ACHN (cell line): ENCODE results near the gene TLR7.

Experiments used
- DNase-seq: peaks from one replicate; pipeline ENCODE4 v3.0.0-alpha.2; 2015
- in situ Hi-C: cut with HindIII; loops from 2 replicates; pipeline ENCODE4 v1.10.0; 2017; ENCODE audit warnings: low sequenced_read_pairs, low pct_ligation_motif_present, low pct_unique_long_range_greater_than_20kb

Gene TLR7

GRCh38 chrX:12866451-12867377 lies at the start of gene TLR7:
Gene TLR7, plus strand, starts transcription at chrX:12867072. Its CDS starts 507 bp downstream, at chrX:12867579.
- DNase-seq = no peak
- in situ Hi-C loops = no loop called here

GRCh38 chrX:12817528-12817927 lies 49.3 kb upstream of the TLR7 start:
- DNase-seq = no peak
- in situ Hi-C loops = no loop called here

DNA sequence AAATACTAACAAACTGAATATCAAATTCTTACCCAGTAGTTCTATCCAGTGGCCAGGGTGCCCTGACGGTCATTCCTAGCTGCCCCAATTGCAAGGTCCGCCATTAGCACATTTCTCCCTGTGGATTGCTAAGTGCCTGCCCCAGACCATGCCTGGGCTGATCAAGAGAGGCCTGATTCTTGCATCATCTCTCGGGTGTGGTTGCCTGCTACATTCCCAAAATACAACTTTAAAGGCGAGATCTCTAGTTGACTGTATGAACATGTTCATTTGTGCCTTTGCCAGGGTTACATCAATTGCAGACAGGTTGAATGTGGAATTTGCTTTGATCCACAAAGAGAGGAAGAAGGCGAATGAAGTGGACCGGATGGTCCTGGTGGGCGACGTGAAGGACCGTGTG lies 47.6 kb upstream of the TLR7 start:
- in situ Hi-C loops = no loop called here
- no peak for DNase-seq

GRCh38 chrX:12820737-12821136 lies 46.1 kb upstream of the TLR7 start:
- no peak for DNase-seq
- in situ Hi-C loops = no loop called here

- DNase-seq = no peak
- in situ Hi-C loops = no loop called here
These were observed 41.9 kb upstream of the TLR7 start for GRCh38 chrX:12824944-12825343.

- in situ Hi-C loops = no loop called here
- peak; percentile 2 for DNase-seq
These were observed 41.1 kb upstream of the TLR7 start for GRCh38 chrX:12825801-12826200.

- in situ Hi-C loops = no loop called here
These were observed 23.7 kb upstream of the TLR7 start for GRCh38 chrX:12843061-12843667.

GRCh38 chrX:12843668-12844279 lies 23.1 kb upstream of the TLR7 start:
- DNase-seq = no peak
- in situ Hi-C loops = no loop called here

More at GRCh38 chrX:12843061-12843667, 23.7 kb upstream of the TLR7 start:
- no peak for DNase-seq

DNA sequence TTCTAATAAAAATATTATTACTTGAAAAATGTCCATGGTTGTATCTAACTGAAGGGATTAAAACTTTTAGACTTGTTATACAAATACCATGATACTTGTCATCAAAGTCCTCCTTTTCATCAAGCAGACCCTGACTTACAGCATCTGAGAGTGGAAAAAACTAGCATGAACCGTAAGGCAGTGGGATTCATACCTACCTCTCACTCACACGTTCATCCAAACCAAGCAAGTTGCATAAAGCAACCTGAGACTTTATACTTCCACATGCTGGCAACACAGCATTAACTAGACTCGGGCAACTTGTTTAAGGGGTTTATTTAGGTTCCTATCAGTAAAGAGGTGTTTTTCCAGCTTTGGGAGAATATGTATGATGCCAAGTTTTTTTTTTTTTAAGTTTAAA lies 22.6 kb upstream of the TLR7 start:
- in situ Hi-C loops = no loop called here
- no peak for DNase-seq

DNA sequence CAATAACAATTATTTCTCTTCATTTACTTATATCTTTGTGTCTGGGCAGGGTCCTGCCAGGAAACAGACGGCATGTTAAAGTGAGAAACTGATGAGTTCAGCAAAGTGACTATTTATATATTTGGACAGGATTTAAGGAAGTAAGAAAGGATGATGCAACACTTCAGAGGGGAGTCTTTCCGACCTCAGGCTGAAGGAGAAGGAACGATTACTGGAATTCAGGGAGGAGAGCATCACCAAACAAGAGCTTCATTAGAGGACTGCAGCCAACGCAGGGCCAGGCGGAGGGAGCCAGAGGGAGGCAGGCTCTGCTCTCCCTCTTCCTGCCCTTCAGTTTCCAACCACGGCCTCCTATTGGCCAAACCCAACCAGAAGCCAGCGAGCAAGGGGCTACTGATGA lies 1.5 kb upstream of the TLR7 start:
- in situ Hi-C loops = no loop called here
- no peak for DNase-seq

DNA sequence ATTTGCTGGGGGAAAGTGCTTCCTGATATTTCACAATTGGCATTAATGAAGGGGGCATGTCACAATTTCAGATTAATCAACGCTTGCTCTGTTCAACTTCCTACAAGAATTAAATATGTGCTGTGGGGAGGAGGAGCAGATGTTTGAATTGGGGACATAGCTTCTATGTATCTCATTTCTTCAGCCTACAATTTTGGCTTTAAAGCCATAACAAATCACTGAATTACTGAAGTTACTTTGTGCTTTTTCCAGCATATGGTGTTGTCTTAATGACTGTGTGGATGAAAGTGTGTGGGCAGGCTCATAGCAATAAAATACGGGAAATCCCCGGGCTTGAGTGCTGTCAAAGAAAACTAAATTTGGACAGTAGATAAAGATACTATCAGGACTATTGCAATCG lies 813 bp downstream of the TLR7 start:
- in situ Hi-C loops = no loop called here
- no peak for DNase-seq

DNA sequence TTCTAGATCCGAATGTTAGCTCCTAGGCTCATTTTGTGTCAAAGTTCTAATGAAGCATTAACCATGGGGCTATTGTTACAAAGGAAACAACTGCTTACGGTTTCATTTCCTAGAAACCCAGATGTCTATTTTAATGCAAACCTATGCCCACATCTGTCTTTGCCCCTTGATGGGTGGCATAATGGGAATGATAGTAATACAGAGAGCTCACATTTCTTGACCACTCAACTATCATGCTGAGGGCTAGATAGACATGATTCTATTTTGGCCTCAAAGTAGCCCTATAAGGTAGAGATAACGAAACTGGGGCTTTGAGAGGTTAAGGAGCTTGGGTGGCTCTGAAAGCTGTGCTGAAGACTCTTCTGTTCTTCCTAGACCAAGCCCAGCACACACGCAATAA lies 1.9 kb downstream of the TLR7 start:
- no peak for DNase-seq
- in situ Hi-C loops = no loop called here

GRCh38 chrX:12871257-12871656 lies 4.4 kb downstream of the TLR7 start:
- DNase-seq = no peak
- in situ Hi-C loops = no loop called here

- no peak for DNase-seq
- in situ Hi-C loops = no loop called here
These were observed 5.9 kb downstream of the TLR7 start for GRCh38 chrX:12872741-12873140.

GRCh38 chrX:12874581-12874980 lies 7.7 kb downstream of the TLR7 start:
- no peak for DNase-seq
- in situ Hi-C loops = no loop called here

DNA sequence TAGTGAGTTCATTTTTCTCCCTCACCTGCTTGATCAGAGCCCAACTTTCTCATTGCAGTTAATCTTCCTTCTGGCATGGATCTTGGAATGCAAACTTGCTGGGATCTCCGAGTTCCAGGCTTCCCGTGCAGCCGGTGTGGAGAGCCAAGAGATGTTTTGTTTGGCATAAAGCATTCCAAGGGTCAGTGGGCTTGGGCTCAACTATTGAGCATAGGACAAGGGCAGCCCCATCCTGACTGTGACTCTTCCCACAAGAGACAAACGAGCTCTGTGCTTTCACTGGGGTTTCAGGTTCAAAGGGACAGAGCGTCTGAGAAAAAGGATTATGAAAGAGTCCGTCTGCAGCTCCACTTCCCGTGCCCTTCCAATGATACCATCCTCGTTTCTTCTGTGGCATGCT lies 10.5 kb downstream of the TLR7 start:
- in situ Hi-C loops = no loop called here
- DNase-seq = no peak

- in situ Hi-C loops = no loop called here
- DNase-seq = no peak
These were observed 11.7 kb downstream of the TLR7 start for GRCh38 chrX:12878536-12878935.

DNA sequence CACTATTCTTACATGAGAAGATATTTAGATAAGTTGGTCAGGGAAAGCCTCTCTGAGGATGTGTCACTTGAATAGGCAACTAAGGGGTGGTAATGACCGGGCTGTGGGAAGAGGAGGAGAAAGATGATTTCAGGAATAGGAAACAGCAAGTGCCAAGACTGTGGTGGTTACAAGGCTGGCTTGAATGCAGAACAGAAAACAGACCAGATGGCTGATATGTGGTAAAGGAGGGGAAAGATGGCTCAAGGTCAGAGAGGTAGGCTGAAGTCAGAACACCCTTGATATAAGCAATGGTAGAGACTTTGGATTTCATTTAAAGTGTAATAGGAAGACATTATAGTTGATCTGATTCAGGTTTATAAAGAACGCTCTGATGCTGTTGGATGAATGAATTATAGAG lies 15.0 kb downstream of the TLR7 start:
- DNase-seq = no peak
- in situ Hi-C loops = no loop called here

- in situ Hi-C loops = no loop called here
- no peak for DNase-seq
These were observed 18.6 kb downstream of the TLR7 start for GRCh38 chrX:12885508-12885907.

DNA sequence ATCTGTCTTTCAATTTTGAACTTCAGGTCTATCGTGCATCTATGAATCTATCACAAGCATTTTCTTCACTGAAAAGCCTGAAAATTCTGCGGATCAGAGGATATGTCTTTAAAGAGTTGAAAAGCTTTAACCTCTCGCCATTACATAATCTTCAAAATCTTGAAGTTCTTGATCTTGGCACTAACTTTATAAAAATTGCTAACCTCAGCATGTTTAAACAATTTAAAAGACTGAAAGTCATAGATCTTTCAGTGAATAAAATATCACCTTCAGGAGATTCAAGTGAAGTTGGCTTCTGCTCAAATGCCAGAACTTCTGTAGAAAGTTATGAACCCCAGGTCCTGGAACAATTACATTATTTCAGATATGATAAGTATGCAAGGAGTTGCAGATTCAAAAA lies 19.7 kb downstream of the TLR7 start:
- in situ Hi-C loops = no loop called here
- no peak for DNase-seq
